HG03045 (cell line): Measurements from ENCODE around the gene CCR6.
"Not testable (repeated sequence)": the region's sequence is repeated elsewhere in the genome, so short reads cannot be mapped to it uniquely, and the experiment has no call there.

ENCODE experiments used
- ATAC-seq: cut with Tn5 transposase; IDR thresholded peaks from one replicate; pipeline ENCODE4 v1.9.1; 2021; ENCODE audit warnings: mild to moderate bottlenecking, moderate library complexity; ENCODE audit not compliant: unreplicated experiment

The CCR6 gene

DNA sequence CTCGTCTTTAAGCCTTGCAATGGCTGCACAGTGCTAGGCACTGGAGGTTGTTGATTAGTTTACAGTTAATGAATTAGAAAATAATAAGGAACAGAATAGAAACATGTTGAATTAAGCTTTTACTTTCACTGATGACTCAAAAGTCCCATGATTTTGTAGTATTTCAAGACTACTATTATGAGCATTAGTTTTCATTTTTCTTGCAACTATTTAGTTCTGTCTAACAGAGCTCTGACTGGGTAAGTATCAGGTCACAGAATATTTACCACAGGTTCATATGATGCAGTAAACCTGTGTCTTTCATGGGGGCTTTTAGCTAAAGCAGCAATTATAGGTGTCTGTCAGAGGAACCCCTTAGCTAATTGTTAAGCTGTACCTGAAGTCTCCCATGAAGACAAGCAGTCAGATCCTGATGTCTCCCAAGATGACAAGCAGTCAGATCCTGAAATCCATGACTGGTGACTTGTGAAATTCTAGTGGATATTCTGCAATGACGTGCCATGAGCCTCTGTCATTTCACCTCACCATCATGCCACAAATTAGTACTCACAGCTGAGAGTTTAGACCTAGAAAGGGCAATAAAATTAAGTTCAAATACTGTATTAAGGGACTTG lies 43.1 kb downstream of the CCR6 start:
- ATAC-seq = no peak

DNA sequence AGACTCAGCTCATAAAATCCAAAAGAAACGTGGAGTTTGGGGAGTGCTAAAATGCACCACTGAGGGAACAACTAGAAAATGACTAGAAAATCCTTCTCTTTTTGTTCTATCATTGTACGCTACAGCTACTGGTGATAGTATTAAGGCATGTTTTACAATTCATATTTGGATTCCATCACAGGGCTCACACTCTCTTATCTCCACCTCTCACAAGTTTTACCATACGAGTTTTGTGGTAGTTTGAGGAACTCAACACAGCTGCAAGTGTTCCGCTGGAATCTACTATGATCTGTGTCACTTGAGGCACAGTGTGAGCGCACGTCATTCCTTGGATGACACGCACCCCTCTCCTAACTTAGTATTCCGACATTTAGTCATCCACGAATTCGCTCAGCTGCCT lies 44.8 kb downstream of the CCR6 start:
- not testable (repeated sequence) for ATAC-seq

DNA sequence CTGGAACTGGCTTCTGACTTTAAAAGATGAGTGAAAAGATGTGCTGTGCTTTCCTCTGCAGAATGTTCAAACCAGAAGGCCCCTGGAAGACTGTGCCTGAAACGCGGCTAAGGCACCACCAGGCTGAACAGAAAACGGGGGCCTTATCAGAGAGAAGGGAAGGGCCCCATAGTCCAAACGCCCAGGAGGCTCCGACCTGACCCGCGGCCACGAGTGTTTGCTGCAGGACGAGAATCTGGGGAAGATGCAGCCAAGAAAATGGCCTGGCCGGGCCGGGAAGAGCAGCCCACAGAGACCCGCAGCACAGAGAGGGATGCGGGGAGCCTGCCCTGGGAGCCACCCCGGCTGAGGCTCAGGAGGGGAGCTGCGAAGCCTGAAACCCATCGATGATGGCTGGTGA lies 45.4 kb downstream of the CCR6 start:
- not testable (repeated sequence) for ATAC-seq

DNA sequence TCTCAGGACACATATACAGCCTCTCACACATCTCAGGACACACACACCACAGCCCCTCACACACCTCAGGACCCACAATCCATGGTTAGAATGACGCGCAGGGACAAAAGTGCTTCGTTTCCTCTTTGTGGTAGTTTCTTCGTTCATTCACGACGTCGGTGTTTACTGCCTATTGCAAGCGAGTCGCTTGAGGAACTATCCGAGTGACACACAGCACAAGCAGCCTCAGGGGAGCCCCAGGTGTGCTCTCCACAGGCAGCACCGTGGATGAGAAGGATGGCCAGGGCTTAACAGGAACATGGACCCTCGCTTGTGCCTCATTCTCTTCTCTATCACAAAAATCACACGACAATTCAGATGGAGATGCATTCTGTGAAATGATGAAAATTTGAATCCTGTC lies 47.0 kb downstream of the CCR6 start:
- not testable (repeated sequence) for ATAC-seq

DNA sequence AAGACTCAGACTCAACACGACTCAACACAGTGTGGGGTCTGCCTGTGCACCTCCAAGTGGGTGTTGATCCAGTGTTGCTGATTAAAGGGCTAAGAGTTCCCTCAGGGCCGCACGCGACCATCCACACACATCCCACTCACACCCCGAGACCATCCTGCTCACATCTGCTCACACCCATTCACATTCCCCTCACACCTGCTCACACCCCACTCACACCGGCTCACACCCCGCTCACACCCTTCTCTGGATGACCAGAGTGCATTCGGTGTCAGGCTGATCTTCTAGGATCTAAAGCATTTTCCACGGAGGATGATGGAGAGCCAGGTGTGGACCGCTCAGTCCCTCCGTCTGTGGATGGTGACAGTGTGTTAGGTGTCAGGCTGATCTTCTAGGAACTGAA lies 48.4 kb downstream of the CCR6 start:
- ATAC-seq = not testable (repeated sequence)

- ATAC-seq = not testable (repeated sequence)
Observed at GRCh38 chr6:167172011-167172410, 49.1 kb downstream of the CCR6 start.

DNA sequence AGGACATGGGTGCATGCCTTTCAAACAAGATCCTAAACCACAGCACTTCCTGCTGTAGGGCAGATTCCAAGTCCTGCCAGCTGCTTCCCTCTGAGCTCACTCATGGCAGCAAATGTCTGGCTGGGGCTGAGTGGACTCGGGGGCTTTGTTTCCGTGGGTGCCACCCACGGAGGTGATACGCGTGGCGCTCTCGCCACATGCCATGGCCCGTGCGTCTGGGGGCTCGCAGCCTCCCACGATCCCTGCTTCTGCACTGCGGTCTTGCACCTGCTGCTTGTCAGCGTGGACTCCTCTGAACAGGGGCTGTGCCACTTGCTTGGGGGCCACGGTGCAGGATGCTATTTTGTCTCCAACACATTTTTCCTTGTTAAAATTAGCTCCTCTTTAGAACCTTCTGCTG lies 54.4 kb downstream of the CCR6 start:
- ATAC-seq = not testable (repeated sequence)

GRCh38 chr6:167178896-167179655 lies 56.2 kb downstream of the CCR6 start:
- not testable (repeated sequence) for ATAC-seq

DNA sequence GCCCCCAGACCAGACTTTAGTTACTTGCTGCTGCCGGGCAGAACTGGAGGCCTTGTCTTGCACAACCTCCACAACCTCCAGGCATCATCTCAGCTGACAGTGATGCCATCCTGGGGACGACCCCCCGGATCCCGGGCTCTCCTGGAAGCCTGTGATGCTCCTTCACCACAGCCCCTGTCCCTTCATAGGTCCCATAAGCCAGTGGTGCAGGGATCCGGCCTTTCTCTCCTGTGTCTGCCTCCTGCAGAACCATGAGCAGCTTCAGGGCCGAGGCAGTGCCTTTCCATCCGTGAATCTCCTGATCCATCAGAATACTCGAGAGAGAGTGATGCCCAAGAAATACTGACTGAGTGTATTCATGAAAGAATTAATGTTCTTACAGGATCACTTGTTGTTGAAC lies 57.2 kb downstream of the CCR6 start:
- ATAC-seq = not testable (repeated sequence)

DNA sequence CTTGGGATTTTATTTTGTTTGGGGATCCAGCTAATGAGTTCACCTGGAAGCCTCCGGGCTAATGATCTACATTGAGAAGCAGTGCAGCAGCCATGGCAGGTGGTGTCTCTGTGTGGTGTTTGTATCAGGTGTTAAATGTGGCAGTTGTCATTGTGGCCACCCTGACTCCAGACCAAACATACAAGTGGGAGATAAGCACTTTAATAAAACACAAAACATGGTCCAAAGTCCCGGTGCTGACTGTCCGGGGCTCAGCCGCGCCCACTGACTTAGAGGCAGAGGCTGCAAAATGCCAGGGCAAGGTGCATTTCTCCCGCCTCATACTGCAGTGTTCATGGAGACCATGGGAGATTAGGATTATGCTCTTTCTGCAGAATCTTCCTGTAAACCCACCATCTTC lies 58.5 kb downstream of the CCR6 start:
- ATAC-seq = not testable (repeated sequence)

- ATAC-seq = peak; percentile 68
Observed at GRCh38 chr6:167182913-167183314, 60.0 kb downstream of the CCR6 start.

GRCh38 chr6:167185101-167185500 lies 62.2 kb downstream of the CCR6 start:
- ATAC-seq = not testable (repeated sequence)

DNA sequence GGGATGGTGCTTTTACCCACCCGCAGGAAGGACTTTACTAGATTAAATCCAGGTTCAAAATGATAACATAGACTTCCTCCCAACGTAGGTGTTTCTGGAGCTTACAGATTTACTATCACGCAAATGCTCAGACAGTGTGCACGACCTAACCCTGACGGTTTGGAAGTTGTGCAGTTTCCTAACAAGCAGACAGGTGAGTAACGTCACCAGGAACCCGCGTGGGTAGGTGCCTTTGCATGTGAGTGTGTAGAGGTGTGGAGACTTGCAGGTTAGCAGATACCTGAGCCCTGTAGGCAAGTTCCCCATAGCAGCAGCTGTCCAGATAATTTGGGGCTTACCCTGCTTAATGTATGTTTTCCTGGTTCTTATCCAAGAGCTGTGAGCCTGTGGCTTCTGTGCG lies 64.4 kb downstream of the CCR6 start:
- not testable (repeated sequence) for ATAC-seq
